ENCODE results near the gene RRAGA.
"Not testable (repeated sequence)": the region's sequence is repeated elsewhere in the genome, so short reads cannot be mapped to it uniquely, and the experiment has no call there.

RRAGA gene

DNA sequence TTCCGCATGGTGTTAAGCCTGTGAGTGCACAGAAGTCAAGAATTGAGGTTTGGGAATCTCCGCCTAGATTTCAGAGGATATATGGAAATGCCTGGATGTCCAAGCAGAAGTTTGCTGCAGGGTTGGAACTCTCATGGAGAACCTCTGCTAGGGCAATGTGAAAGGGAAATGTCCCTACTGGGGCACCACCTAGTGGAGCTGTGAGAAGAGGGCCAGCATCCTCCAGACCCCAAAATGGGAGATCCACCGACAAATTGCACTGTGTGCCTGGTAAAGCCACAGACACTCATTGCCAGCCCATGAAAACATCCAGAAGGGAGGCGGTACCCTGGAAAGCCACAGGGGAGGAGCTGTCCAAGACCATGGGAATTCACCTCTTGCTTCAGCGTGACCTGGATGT is 12.6 kb upstream of the RRAGA start:
- Histone ChIP-seq H3K9me3 (ENCODE audit: control insufficient read depth, insufficient read depth, low read length) (peaks cover 3% of the 10 kb centered on the region; the same call in 1 of the 2 replicates), H3K9ac (ENCODE audit: low read depth, low read length) (no peak overlapping the region), H3K36me3 (ENCODE audit: insufficient read depth, low read length) (no peaks in the 10 kb centered on the region), H3K4me1 (ENCODE audit: insufficient read depth, low read length) (no peaks in the 10 kb centered on the region)

DNA sequence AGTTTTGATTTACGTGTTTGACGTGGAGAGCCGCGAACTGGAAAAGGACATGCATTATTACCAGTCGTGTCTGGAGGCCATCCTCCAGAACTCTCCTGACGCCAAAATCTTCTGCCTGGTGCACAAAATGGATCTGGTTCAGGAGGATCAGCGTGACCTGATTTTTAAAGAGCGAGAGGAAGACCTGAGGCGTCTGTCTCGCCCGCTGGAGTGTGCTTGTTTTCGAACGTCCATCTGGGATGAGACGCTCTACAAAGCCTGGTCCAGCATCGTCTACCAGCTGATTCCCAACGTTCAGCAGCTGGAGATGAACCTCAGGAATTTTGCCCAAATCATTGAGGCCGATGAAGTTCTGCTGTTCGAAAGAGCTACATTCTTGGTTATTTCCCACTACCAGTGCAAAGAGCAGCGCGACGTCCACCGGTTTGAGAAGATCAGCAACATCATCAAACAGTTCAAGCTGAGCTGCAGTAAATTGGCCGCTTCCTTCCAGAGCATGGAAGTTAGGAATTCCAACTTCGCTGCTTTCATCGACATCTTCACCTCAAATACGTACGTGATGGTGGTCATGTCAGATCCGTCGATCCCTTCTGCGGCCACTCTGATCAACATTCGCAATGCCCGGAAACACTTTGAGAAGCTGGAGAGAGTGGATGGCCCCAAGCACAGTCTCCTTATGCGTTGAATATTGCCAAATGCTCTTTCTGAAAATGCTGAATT is 850 bp downstream of the RRAGA start:
- Histone ChIP-seq H3K36me3 (ENCODE audit: insufficient read depth, low read length) (no peaks in the 10 kb centered on the region), H3K9ac (ENCODE audit: low read depth, low read length) (peak overlapping the region; percentile 76), H3K4me1 (ENCODE audit: insufficient read depth, low read length) (no peaks in the 10 kb centered on the region; the same call in none of the 2 replicates)

DNA sequence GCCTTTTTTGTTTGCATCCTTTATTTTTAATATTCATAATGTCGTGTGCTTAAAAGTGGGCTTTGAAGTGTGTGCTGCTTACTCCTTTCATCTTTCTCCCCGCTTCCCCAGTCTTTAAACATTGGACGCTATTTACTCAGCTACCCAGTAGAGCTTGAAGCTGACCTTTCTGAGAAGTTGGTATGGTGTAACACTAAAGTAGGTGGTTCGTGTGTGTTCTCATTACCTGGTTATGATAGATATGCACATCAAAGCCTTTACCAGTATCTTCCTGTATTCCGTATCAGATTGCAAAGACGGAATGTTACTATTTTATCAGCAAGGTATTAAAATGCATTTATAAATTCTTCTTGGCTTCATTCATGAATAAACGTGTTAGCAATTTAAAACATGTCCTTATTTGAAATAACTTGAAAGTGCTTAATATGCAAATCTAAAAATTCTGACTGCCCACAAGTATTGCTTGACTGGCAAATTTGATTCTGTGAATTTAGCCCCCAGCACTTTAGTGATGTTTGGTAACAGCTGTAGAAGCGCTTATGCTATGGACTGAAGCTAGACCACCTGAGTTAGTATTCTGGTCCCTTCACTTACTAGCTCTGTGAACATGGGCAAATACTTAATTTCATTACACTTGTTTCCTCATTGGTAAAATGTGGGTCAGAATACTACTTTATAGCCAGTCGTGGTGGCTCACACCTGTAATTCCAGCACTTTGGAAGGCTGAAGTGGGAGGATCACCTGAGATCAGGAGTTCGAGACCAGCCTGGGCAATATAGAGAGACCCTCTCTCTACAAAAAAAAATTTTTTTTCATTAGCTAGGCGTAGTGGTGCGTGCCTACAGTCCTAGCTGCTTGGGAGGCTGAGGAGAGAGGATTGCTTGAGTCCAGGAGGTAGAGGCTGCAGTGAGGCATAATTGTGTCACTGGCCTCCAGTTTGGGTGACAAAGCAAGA is 1.7 kb downstream of the RRAGA start:
- peak overlapping the region; percentile 76 for H3K9ac ChIP-seq (ENCODE audit: low read depth, low read length)
- H3K36me3 ChIP-seq (ENCODE audit: insufficient read depth, low read length), result no peaks in the 10 kb centered on the region
- H3K4me1 ChIP-seq (ENCODE audit: insufficient read depth, low read length), result no peaks in the 10 kb centered on the region; the same call in none of the 2 replicates
- no peaks in the 10 kb centered on the region for H3K9me3 ChIP-seq (ENCODE audit: control insufficient read depth, insufficient read depth, low read length)

More for the DNA sequence above, 850 bp downstream of the RRAGA start:
- no peaks in the 10 kb centered on the region for H3K9me3 ChIP-seq (ENCODE audit: control insufficient read depth, insufficient read depth, low read length)

DNA sequence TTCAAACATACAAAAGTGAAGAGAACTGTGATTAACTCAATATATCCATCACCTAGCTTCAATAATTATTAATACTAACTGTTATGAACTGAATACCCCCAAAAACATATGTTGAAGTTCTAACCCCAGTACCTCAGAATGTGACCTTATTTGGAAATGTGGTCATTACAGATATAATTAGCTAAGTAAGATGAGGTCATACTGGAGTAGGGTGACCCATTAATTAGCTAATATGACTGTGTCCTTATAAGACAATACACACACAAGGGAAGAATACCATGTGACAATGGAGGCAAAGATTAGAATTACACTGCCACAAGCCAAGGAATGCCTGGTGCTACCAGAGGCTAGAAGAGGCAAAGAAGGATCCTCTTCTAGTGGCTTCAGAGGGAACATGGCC is 7.8 kb downstream of the RRAGA start:
- no peaks in the 10 kb centered on the region; the same call in 1 of the 2 replicates for H3K4me1 ChIP-seq (ENCODE audit: insufficient read depth, low read length)
- H3K36me3 ChIP-seq (ENCODE audit: insufficient read depth, low read length), result peaks cover 29% of the 10 kb centered on the region
- no peaks in the 10 kb centered on the region for H3K9me3 ChIP-seq (ENCODE audit: control insufficient read depth, insufficient read depth, low read length)

DNA sequence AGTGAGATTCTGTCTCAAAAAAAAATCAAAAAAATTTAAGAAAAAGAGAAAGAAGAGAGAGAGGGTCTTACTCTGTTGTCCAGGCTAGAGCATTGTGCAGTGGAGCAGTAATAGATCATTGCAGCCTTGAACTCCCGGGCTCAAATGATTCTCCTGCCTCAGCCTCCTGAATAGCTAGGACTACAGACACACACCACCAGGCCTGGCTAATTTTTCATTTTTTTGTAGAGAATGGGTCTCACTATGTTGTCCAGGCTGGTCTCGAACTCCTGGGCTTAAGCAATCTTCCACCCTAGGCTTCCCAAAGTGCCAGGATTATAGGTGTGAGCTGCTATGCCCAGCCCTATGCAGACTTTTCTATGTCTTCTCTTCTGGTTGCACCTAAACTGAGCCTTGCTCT is 25.0 kb downstream of the RRAGA start:
- H3K9ac ChIP-seq (ENCODE audit: low read depth, low read length), result no peak overlapping the region
- peaks cover 22% of the 10 kb centered on the region for H3K36me3 ChIP-seq (ENCODE audit: insufficient read depth, low read length)
- no peaks in the 10 kb centered on the region for H3K4me1 ChIP-seq (ENCODE audit: insufficient read depth, low read length)
- H3K9me3 ChIP-seq (ENCODE audit: control insufficient read depth, insufficient read depth, low read length), result no peaks in the 10 kb centered on the region

More for the DNA sequence above, 7.8 kb downstream of the RRAGA start:
- no peak overlapping the region for H3K9ac ChIP-seq (ENCODE audit: low read depth, low read length)

DNA sequence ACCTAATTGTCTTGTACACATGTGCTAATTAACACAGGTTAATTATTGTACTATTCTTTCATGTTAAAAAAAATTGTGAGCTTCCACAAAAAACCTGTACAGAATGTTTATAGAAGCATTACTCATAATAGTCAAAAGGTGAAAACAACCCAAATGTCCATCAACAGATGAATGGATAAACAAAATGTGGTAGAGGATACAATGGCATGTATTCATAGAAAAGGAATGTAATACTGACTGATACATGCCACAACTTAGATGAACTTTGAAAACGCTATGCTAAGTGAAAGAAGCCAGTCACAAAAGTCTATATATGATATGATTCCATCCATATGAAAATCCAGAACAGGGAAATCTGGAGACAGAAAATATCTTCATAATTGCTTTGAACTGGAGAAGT is 25.6 kb downstream of the RRAGA start:
- no peak overlapping the region for H3K9ac ChIP-seq (ENCODE audit: low read depth, low read length)
- H3K9me3 ChIP-seq (ENCODE audit: control insufficient read depth, insufficient read depth, low read length), result no peaks in the 10 kb centered on the region
- no peaks in the 10 kb centered on the region for H3K4me1 ChIP-seq (ENCODE audit: insufficient read depth, low read length)
- H3K36me3 ChIP-seq (ENCODE audit: insufficient read depth, low read length), result peaks cover 17% of the 10 kb centered on the region

DNA sequence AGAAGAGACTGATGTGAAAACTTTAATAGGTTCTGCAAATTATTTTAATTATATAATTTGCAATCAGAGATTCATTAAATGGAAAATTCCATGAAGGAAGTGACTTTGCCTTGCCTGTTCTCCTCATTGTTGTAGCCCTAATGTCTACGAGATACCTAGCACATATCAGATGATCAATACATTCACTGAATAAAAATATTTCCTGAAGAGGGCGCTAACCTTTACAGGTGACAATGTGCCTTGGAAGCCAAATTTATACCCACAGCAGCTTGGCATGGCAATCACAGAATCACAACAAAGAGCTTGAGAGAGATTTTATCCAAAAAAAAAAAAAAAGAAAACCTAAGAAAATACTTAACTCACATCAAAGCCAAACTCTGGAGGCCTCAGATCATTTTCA is 36.1 kb downstream of the RRAGA start:
- no peaks in the 10 kb centered on the region for H3K4me1 ChIP-seq (ENCODE audit: insufficient read depth, low read length)
- no peaks in the 10 kb centered on the region for H3K9me3 ChIP-seq (ENCODE audit: control insufficient read depth, insufficient read depth, low read length)
- H3K9ac ChIP-seq (ENCODE audit: low read depth, low read length), result no peak overlapping the region
- peaks cover 16% of the 10 kb centered on the region for H3K36me3 ChIP-seq (ENCODE audit: insufficient read depth, low read length)

DNA sequence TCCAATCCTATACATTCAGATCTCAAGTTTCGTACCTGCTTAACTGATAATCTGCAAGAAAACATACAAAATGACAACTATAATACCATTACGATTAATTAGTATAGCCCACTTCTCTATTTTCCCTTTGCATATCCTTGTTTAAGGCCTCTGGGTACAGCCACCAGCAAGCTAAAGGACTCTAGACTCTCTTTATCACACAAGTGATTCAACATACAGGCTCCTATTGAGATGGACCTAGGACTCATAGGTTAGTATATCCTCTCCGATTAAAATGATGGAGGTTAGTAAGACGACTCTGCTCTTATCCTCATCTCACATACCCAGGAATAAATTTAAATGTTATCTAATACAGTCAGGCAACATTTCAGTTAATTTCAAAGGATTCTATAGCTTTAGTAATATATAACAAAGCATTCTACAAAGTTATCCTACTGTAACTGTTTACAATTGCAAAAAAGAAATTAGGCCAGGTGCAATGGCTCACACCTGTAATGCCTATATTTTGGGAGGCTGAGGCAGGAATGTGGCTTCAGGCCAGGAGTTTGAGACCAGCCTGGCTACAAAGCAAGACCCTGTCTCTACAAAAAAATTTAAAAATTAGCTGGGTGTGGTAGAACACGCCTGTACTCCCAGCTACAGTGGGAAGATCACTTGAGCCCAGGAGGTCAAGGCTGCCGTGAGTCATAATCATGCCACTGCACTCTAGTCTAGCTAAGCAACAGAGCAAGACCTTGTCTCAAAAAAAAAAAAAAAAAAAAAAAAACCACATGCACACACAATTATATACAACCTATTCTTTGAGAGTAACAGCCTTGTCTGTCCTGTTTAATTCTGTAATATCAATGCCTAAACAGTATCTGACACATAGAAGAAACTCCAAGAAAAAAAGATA is 38.1 kb downstream of the RRAGA start:
- no peaks in the 10 kb centered on the region for H3K4me1 ChIP-seq (ENCODE audit: insufficient read depth, low read length)
- no peak overlapping the region for H3K9ac ChIP-seq (ENCODE audit: low read depth, low read length)
- peaks cover 25% of the 10 kb centered on the region for H3K36me3 ChIP-seq (ENCODE audit: insufficient read depth, low read length)
- no peaks in the 10 kb centered on the region for H3K9me3 ChIP-seq (ENCODE audit: control insufficient read depth, insufficient read depth, low read length)

DNA sequence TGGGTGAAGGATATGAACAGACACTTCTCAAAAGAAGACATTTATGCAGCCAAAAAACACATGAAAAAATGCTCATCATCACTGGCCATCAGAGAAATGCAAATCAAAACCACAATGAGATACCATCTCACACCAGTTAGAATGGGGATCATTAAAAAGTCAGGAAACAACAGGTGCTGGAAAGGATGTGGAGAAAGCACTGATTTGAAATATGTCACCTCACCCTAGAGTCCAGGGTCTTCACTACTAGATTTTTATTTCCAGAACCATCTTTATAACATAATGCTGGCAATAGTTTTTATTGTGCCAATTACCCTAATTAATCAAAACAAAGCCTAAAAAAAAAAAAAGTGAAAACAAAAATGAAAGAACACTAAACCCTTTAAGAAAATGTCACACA is 48.2 kb downstream of the RRAGA start:
- H3K36me3 ChIP-seq (ENCODE audit: insufficient read depth, low read length), result peaks cover 10% of the 10 kb centered on the region; the same call in 1 of the 2 replicates

More for the DNA sequence above, 48.2 kb downstream of the RRAGA start:
- not testable (repeated sequence) for H3K9me3 ChIP-seq (ENCODE audit: control insufficient read depth, insufficient read depth, low read length); H3K9ac ChIP-seq (ENCODE audit: low read depth, low read length); H3K4me1 ChIP-seq (ENCODE audit: insufficient read depth, low read length)

All from ES-I3 (cell line).